ENCODE measurements around the gene GALE.
A peak's percentile ranks its signal among the peaks of the same experiment; 100 is the strongest.
"Not testable (repeated sequence)": the region's sequence is repeated elsewhere in the genome, so short reads cannot be mapped to it uniquely, and the experiment has no call there.

GALE gene

DNA sequence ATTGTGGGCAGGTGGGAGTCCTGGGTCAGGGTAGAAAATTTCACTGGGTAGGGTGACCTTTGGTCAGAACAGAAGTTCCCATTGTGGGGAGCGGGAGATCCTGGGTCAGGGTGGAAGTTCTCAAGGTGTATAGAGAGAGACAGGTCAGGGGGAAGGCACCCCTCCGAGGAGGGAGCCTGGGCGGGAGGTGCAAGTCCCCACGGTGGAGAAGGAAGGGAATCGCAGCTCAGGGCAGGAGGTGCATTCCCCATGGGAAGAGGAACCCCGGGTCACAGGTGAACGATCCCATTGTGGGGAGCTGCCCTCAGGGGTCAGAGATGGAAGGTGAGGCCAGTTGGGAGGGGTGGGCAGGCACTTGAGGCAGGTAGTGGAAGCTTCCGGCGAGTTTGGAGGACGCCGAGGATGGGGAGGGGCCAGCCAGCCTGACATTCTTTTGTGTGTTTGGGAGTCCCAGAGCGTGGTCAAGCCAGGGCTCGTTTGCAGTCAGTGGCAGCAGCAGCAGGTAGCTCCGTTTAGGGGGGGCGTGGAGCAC lies 9.0 kb downstream of the GALE start:
- DNase-seq = no peak

DNA sequence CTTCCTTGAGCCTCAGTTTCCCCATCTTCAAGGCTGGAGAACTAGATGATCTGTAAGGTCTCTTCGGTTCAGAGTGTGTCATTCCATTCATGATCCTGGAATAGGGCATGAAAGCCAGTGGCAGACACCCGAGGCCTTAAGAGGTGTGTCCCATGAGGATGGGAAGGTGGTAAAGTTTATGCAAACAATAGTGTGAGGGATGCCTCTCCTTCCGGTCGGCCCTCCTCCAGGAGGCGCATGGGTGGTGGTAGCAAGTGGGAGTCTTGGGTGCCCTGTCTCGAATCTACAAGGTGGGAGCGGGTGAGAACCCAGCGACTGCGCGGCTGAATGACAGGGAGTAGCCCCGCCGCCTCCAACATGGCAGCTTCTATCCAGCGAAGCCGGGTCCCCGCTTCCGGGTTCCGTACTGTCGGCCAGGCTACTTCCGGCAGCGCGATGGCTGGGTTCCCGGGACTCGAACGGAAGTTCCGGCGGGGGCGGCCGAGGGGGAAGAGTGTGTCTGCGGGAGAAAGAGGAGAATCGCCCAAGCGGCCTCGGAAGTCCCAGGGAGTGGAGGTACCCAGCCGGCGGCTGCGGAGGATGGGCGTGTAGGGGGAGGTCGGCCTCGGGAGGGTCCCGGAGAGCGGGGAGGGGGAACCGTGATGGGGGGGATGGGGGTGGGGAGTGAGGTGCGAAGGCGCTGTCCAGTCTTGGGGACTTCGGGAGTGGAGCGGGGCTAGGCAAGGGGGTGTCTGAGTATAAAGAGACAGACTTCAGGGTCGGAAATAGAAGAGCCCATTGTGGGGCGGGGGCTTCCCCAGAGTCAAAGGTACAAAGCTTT lies 9.6 kb downstream of the GALE start, which contains the start of gene LYPLA2:
Gene LYPLA2, plus strand, starts transcription at position 450 of the 820 bp plus-strand sequence. CDS start 1,538 bp downstream, outside the sequence.
- peak; percentile 92 for DNase-seq

DNA sequence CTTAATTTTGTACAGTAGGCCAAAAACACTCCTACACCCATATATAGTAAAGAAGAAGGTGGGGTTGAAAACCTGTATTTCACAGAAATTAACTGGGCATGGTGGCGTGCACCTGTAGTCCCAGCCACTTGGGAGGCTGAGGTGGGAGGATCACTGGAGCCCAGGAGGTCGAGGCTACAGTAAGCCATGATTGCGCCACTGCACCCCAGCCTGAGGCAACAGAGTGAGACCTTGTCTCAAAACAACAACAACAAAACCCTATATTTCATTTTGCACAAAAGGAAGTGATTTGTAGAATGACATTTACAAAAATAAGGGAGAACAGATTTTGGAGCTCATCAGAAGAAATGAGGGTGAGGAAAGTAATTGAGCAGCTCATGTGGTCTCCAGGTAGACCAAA lies 11.9 kb downstream of the GALE start:
- DNase-seq = no peak

DNA sequence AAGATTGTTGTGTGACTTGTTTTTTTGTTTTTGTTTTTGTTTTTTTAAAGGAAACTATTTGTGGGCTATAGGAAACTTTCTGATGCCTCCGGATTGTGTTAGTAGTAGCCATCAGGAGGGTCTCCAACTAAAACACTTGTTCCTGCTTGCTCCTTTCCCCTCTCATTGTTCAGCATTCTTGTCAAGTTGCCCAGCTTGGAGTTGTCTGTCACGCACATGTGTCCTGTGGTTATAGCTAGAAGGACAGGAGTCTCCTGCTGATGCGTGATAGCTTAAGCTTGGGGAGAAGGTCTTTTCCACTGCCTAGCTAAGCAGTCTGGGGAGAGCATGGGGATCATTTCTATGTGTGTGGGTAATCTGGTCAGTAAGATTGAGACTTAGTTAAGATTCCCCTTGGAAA lies 12.9 kb downstream of the GALE start:
- DNase-seq = no peak

DNA sequence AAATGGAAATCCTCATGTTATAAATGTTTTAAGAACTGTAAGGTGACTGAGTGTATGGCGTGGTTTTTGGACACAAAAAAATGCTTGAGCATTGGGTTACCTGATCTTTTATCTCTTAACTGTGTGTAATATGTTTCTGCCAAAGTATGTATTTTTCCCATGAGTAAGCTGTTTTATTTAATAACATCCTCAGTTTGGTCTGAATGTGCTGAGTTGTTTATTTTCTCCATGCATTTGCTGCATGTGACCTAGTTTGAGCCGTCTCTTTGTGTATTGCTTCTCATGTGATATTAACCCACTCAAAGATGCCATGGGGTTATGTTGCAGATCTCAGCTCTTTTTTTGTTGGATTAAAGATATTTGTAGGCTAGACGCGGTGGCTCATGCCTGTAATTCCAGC lies 15.7 kb downstream of the GALE start:
- DNase-seq = no peak

DNA sequence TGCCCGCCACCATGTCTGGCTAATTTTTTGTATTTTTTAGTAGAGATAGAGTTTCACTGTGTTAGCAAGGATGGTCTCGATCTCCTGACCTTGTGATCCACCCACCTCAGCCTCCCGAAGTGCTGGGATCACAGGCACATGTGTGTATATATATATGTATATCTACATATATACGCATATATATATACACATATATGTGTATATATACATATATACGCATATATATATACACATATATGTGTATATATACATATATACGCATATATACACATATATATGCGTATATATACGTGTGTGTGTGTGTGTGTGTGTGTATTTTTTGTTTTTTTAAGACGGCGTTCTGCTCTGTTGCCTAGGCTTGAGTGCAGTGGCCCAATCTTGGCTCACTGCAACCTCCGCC lies 17.4 kb downstream of the GALE start:
- not testable (repeated sequence) for DNase-seq

DNA sequence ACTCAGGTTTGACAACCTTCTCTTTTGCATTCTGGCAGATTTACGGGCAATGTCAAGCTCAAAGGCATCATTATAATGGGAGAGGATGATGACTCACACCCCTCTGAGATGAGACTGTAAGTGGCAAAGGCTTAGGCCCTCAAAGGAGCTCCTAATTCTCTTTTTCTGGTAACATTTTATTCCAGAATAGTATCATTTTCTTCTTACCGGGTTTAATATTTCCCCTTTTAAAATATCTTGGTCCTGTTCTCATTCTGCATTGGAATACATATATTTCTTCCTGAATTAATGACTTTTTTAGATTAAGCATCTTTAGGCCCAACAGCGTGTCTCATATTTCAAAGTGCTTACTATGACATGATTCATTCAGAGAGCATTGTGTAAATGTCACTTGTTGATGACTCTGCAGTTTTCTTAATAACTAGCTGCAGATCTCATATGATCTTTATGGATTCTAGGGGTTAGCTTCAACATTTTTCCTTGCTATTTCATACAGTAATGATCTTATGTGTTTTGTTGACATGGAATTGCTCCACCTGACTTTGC lies 20.7 kb downstream of the GALE start:
- peak; percentile 71 for DNase-seq

DNA sequence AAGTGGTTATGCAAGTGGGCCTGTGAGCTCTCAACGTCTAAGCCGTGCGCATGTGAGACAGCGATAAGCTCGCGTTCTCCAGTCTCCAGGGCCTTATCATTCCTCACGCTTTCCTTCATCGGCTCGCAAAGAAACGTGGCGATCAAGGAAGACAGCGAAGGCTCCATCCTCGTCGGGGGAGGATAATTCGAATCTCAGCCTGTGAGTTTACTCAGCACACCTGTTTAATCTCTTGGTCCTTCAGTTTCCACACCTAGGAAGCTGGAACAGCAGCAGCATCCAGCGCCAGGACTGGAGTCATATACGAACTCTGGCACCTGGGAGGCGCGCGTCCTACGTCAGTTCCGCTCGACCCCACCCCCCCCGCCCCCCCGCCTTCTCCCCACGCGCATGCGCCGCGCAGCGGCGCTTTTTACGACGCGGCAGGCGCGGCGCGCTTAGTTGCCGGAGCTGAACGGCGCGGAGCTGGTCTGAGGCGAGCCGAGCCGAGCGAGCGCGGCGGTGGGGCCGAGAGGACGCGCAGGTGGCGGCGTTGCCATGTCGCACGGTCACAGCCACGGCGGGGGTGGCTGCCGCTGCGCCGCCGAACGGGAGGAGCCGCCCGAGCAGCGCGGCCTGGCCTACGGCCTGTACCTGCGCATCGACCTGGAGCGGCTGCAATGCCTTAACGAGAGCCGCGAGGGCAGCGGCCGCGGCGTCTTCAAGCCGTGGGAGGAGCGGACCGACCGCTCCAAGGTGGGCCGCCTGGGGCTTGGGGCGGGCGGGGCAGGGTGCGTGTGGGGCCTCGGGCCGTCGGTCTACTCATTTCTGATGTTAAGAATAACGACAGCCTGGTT lies 22.4 kb downstream of the GALE start, which contains the start of gene PITHD1:
Gene PITHD1, plus strand, starts transcription at position 440 of the 836 bp plus-strand sequence. Its CDS starts 98 bp downstream, at position 538.
- DNase-seq = peak; percentile 78

DNA sequence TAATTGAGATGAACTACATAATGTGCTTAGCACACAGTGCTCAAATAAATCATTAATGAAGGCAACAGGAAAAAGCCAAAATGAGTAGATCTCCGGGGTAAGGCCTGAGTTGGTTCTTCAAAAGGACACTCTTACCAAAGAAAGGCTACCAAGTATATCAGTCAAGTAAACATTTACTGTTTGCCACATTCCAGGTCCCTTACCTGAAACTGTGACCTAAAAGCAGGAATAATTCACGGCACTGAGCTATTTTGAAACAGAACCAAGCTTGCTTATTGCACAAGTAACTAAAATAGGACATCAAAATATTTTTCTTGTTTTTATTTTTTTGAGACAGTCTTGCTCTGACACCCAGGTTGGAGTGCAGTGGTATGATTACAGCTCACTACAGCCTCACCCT lies 24.3 kb downstream of the GALE start:
- DNase-seq = no peak

DNA sequence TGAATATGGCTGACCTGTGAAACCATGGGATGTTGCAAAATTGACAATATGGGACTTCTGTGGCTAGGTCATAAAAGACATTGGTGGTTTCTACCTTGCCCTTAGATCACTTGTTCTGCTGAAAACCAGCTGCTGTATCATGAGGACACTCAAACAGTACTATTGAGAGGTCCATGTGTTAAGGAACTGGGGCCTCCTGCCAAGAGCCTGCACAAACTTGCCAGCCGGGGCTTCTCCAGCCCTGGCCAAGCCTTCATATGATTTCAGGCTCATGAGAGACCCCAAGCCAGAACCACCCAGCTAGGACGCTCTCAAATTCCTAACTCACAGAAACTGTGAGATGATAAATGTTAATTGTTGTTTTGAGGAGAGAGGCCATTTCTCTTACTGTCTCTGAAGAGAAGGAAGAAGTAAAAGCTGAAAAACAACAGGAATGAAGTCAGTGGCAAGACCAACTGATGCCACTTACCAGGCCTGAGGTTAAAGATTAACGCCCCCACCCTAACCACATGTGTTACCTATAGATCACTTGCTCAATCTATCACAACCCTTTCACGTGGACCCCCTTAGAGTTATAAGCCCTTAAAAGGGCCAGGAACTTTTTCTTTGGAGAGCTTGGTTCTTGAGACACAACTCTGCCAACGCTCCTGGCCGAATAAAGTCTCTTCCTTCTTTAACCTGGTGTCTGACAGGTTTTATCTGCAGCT lies 26.2 kb downstream of the GALE start:
- no peak for DNase-seq

DNA sequence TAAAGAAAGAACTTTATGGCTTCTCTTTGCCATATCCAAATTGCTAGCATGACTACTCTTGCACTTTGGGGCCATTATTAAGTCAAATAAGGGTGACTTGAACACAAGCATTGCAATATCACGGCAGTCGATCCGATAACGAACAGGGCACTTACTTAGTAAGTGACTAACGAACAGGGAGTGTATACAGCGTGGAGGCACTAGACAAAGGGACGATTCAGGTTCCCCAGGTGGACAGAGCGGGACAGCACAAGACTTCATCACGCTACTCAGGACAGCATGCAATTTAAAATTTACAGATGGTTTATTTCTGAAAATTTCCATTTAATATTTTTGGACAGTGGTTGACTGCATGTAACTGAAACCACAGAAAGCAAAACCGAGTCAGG lies 27.7 kb downstream of the GALE start:
- no peak for DNase-seq

DNA sequence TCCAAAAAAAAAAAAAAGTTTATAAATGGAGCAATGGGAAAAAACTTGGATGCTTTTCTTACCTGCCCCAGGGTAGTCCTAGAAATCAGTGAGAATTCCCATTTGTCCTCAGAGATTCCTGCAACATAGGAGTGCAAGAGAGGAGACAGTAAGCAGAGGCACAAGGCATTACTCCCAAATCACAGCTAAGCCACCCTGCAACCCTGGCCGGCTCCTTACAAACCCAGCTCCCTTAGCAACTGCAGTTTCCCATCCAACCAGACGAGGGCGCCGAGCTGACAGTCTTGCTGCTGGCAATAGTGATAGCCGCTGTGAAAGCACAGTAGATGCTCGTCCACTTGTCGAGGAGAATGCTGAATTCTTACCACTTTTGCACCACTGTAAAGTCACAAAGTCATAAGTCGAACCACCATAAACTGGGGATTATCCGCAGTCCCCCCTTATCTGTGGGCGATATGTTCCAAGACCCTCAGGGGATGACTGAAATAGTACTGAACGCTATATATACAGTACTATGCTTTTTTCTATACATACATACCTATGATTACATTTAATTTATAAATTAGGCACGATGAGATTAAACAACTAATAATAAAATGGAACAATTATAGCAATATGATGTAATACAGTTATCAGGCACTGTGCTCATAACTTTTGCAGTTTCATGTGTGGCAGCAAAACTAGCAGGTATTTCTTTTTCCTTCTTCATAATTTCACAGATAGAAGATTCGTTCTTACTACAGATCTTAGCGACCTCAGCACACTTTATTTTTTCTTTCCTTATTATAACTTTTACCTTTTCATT lies 28.3 kb downstream of the GALE start:
- DNase-seq = peak; percentile 71

DNA sequence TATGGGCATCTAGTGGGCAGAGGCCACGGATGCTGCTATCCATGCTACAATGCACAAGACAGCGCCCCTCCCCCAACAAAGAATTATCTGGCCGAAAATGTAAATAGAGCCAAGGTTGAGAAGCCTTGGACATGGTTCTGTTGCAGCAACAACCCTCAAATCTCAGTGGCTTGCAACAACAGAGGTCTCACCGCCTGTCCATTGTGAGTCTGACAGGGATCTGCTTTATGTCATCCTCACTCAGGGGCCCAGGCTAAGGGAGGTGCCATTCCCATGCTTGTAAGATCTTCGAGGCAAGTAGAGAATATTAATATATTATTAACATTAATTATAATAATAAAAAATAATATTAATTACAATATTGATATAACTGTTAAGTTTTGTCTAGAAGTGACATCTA lies 31.8 kb downstream of the GALE start:
- no peak for DNase-seq

DNA sequence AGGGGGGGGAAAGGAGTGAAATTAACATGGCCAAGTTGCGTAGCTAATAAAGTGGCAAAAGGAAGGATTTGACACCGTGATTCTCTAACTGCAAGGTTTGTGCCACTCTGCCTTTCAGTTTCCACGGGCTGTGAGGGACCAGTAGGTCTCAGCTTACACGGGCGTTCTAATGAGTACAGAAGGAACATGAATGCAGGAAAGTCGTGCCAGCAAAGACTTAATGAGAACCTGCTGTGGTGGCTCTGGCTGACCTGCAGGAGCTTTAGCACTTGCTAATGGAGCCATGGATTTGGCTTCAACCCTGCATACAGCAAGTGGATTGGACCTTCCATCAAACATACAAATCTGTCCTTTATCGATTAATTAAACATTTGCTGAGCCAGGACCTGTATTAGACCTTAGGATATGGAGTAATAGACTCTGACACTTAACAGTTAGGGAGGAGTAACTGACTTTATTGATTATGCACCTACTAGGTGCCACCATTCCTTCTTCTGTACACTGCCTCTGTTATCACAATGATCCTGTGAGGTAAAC lies 37.4 kb downstream of the GALE start:
- no peak for DNase-seq

DNA sequence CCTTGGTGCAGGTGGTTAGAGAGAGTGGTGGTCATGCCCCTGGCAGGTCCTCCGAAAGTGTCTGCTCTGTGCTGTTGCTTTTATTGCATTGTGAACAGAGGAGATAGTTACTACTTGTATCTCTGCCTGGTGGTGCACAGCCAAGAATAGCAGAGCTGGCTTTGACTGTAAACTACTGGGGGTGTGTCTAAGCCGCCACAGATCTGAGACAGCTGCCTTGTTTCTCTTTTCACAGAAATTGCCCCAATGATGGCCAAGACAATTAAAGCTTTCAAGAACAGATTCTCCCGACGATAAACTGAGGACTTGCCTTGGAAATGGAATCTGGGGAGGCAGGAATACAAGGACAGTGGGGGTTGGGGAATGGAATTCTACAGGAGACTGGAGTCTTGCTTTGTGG lies 41.3 kb downstream of the GALE start:
- no peak for DNase-seq

DNA sequence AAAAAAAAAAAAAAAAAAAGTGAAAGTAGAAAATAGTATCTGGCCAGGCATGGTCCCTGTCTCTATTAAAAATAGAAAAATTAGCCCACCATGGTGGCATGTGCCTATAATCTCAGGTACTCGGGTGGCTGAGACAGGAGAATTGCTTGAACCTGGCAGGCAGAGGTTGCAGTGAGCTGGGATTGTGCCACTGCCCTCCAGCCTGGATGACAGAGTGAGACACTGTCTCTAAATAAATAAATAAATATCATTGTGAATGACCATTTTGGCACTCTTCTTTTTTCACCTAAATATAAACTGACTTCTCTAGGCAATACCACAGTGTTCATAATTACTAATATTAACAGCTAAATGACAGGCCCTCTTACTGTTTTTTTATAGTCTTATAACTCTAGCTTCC lies 42.7 kb downstream of the GALE start:
- DNase-seq = no peak

DNA sequence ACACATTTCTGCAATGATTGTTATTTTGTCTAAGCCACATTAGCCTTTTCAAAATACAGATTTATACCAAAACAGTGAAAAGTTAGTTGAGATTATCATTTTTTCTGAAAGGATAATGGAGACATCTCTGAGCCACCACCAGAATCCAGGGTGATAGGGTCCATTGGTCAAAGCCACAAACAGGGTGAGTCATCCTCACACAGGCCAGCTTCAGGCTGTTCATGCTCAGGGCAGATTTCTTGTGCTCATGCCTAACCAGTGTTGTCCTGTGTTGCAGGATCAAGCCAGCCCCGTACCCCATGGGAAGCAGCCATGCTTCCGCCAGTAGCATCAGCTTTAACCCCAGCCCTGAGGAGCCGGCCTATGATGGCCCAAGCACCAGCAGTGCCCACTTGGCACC lies 43.9 kb downstream of the GALE start:
- peak; percentile 60 for DNase-seq

DNA sequence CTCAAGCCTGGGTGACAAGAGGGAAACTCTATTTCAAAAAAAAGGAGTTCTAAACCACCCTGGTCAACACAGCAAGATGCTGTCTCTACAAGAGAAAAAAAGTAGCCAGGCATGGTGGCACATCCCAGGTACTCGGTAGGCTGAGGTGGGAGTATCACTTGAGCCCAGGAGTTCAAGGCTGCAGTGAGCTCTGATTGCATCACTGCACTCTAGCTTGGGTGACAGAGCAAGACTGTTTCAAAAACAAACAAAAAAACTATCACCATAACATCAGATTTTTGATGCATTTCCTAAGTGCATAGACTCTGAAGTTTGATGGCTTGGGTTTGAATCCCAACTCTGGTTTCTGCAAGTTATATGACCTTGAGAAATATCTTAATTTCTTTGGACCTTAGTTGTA lies 47.6 kb downstream of the GALE start:
- no peak for DNase-seq

DNA sequence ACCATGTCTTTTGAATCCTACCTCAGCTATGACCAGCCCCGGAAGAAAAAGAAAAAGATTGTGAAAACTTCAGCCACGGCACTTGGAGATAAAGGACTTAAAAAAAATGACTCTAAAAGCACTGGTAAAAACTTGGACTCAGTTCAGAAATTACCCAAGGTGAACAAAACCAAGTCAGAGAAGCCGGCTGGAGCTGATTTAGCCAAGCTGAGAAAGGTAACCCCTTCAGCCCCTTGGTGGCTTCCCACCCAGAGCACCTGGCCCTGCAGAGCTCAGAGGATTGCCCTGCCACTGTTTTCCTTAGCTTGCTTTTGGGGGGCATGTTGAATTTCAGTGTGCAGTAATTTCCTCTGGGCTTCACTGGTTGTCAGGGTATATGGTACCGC lies 48.7 kb downstream of the GALE start:
- DNase-seq = no peak

DNA sequence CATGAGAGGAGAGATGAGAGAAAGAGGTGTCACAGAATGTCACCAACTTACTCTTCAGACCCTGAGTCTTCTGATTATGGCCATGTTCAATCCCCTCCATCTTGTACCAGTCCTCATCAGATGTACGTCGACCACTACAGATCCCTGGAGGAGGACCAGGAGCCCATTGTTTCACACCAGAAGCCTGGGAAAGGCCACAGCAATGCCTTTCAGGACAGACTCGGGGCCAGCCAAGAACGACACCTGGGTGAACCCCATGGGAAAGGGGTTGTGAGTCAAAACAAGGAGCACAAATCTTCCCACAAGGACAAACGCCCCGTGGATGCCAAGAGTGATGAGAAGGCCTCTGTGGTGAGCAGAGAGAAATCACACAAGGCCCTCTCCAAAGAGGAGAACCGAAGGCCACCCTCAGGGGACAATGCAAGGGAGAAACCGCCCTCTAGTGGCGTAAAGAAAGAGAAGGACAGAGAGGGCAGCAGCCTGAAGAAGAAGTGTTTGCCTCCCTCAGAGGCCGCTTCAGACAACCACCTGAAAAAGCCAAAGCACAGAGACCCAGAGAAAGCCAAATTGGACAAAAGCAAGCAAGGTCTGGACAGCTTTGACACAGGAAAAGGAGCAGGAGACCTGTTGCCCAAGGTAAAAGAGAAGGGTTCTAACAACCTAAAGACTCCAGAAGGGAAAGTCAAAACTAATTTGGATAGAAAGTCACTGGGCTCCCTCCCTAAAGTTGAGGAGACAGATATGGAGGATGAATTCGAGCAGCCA lies 49.3 kb downstream of the GALE start:
- DNase-seq = peak; percentile 58

DNA sequence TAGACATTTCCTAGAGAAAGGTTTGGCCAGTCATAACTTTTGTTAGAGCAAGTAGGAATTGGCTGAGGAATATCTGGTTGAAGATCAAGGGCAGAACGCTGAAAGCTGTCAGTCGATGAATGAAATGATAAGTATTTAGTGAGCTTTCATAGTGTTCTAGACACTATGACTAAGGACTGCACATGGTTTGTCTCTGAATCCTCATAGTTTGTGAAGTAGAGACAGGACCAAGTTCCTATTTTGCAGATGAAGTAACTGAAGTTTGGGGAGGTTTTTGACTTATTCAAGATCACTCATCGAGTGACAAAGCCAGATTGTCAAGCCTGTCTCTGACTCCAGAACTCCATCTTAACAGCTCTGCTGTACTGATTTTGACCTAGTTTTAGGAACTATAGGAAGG lies 52.5 kb downstream of the GALE start:
- no peak for DNase-seq
